NCI-H460 (cell line): Measurements from ENCODE around the gene KCNMB2. TPM values are rescaled to one million over a fixed set of nuclear protein-coding genes. Genes with fewer than 3 reads are reported as not detected.
A peak's percentile ranks its signal among the peaks of the same experiment; 100 is the strongest.

Source experiments
- DNase-seq: peaks from one replicate; pipeline ENCODE4 v3.0.0-alpha.2; 2016; ENCODE audit warnings: low read depth; ENCODE audit errors: extremely low read depth
- total RNA-seq: library from RNA; depleted of rRNA; stranded (reverse); fragments of >200 nt; shearing (Covaris generic); gene quantifications from 2 replicates; pipeline ENCODE4 v1.2.3, GENCODE V29; 2014

KCNMB2 gene
- total RNA-seq, 1 experiment from 2014 or later = 0.50 TPM

GRCh38 chr3:178684881-178685590, 148.8 kb downstream of the KCNMB2 start:
- peak; percentile 3 for DNase-seq

- no peak for DNase-seq
Observed at GRCh38 chr3:178685591-178685906, 149.3 kb downstream of the KCNMB2 start.

GRCh38 chr3:178686826-178687225, 150.6 kb downstream of the KCNMB2 start:
- no peak for DNase-seq

- no peak for DNase-seq
Observed at GRCh38 chr3:178690571-178690970, 154.3 kb downstream of the KCNMB2 start.

GRCh38 chr3:178699364-178699763, 163.1 kb downstream of the KCNMB2 start:
- no peak for DNase-seq

- DNase-seq = no peak
Observed at GRCh38 chr3:178699810-178700209, 163.6 kb downstream of the KCNMB2 start.

- DNase-seq = peak; percentile 56
Observed at GRCh38 chr3:178703268-178703975, 167.2 kb downstream of the KCNMB2 start.

GRCh38 chr3:178705925-178706324, 169.7 kb downstream of the KCNMB2 start:
- no peak for DNase-seq

- DNase-seq = no peak
Observed at GRCh38 chr3:178706411-178706810, 170.2 kb downstream of the KCNMB2 start.

- DNase-seq = no peak
Observed at GRCh38 chr3:178707311-178708031, 171.2 kb downstream of the KCNMB2 start.

- no peak for DNase-seq
Observed at GRCh38 chr3:178709051-178709450, 172.8 kb downstream of the KCNMB2 start.

- DNase-seq = no peak
Observed at GRCh38 chr3:178711753-178712152, 175.5 kb downstream of the KCNMB2 start.

- no peak for DNase-seq
Observed at GRCh38 chr3:178712247-178712646, 176.0 kb downstream of the KCNMB2 start.

GRCh38 chr3:178714925-178715832, 178.9 kb downstream of the KCNMB2 start:
- no peak for DNase-seq

GRCh38 chr3:178718995-178719635, 182.9 kb downstream of the KCNMB2 start:
- no peak for DNase-seq

GRCh38 chr3:178732824-178733223, 196.6 kb downstream of the KCNMB2 start:
- DNase-seq = no peak

GRCh38 chr3:178735032-178735674, 198.9 kb downstream of the KCNMB2 start:
- DNase-seq = no peak

GRCh38 chr3:178736300-178736699, 200.1 kb downstream of the KCNMB2 start:
- DNase-seq = no peak

GRCh38 chr3:178739720-178740119, 203.5 kb downstream of the KCNMB2 start:
- no peak for DNase-seq

GRCh38 chr3:178741020-178741419, 204.8 kb downstream of the KCNMB2 start:
- no peak for DNase-seq
